Tibial nerve (tissue), 4 donors: Measurements from ENCODE around the gene WASF2.

Experiments used
- CTCF ChIP-seq, 5 experiments: fragments of 200-600 bp in 3 of 5; fragments of 450-650 bp in 2 of 5; sonication (generic) in 3 of 5; IDR thresholded peaks; one replicate each; pipeline ENCODE4 v1.5.1; 2016 to 2019; ENCODE audit warnings: antibody characterized with exemption in 5 of 5, mild to moderate bottlenecking in 3 of 5, moderate library complexity in 2 of 5
- EP300 ChIP-seq, 2 donors: sonication (generic); formaldehyde crosslinking; IDR thresholded peaks; one replicate each; pipeline ENCODE4 v1.6.1; 2017; ENCODE audit warnings: antibody characterized with exemption in 2 of 2, mild to moderate bottlenecking in 1 of 2
- POLR2A ChIP-seq, 2 donors: fragments of 450-650 bp; IDR thresholded peaks; one replicate each; pipeline ENCODE4 v1.6.1; 2017; ENCODE audit warnings: antibody characterized with exemption in 2 of 2, mild to moderate bottlenecking in 2 of 2, moderate library complexity in 2 of 2

- TF ChIP-seq CTCF (IDR thresholded peaks at IDR 0.05) (no peak), POLR2A (IDR thresholded peaks at IDR 0.05) (no peak), EP300 (IDR thresholded peaks at IDR 0.05) (no peak)
Measured at GRCh38 chr1:27361044-27361402, 128.9 kb downstream of the WASF2 start.
